Measurements from ENCODE around the gene INO80. TPM values are rescaled to one million over a fixed set of nuclear protein-coding genes. Genes with fewer than 3 reads are reported as not detected.
"Not testable (repeated sequence)": the region's sequence is repeated elsewhere in the genome, so short reads cannot be mapped to it uniquely, and the experiment has no call there.

INO80 gene
- polyA plus RNA-seq, 1 experiment = 5.3 TPM

DNA sequence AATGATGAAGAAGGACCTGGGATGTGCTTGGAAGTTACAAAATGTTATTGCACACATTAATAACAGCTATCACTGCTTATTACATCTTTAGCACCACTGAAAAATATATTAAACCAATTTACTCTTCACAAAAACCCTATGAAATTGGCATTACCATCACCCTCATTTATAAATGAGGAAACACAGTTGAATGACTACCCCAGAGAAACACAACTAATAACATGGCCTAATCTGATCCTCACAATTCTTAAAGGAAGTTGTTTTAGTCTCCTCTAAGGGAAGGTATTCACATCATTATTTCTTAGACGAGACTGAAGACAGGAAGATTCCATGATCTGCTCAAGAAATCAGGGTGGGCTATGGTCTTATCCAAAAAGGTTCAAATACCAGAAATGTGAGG is 35.9 kb downstream of the INO80 start:
- CTCF ChIA-PET = interaction anchor here (1.0 kb wide), 1 partner anchor 138 kb away, joined by 5 read pairs; no protein-coding TSS in a partner anchor
- no peaks in the 10 kb centered on the region for H3K27me3 ChIP-seq (ENCODE audit: control insufficient read depth, insufficient read depth, low read length)
- H3K9me3 ChIP-seq (ENCODE audit: control insufficient read depth, insufficient read depth, low read length) = no peaks in the 10 kb centered on the region
- no peak overlapping the region for H3K4me3 ChIP-seq (ENCODE audit: low read depth, low read length)
- POLR2A ChIA-PET = no interaction called here
- H3K27ac ChIP-seq (ENCODE audit: low read depth, low read length) = no peak overlapping the region
- TF ChIP-seq, protein P1, sequence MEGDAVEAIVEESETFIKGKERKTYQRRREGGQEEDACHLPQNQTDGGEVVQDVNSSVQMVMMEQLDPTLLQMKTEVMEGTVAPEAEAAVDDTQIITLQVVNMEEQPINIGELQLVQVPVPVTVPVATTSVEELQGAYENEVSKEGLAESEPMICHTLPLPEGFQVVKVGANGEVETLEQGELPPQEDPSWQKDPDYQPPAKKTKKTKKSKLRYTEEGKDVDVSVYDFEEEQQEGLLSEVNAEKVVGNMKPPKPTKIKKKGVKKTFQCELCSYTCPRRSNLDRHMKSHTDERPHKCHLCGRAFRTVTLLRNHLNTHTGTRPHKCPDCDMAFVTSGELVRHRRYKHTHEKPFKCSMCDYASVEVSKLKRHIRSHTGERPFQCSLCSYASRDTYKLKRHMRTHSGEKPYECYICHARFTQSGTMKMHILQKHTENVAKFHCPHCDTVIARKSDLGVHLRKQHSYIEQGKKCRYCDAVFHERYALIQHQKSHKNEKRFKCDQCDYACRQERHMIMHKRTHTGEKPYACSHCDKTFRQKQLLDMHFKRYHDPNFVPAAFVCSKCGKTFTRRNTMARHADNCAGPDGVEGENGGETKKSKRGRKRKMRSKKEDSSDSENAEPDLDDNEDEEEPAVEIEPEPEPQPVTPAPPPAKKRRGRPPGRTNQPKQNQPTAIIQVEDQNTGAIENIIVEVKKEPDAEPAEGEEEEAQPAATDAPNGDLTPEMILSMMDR (IDR thresholded peaks at IDR 0.05; ENCODE audit: low read depth, low read length) = no peak
- DNase-seq (ENCODE audit: low read depth, low spot score) = no peak

DNA sequence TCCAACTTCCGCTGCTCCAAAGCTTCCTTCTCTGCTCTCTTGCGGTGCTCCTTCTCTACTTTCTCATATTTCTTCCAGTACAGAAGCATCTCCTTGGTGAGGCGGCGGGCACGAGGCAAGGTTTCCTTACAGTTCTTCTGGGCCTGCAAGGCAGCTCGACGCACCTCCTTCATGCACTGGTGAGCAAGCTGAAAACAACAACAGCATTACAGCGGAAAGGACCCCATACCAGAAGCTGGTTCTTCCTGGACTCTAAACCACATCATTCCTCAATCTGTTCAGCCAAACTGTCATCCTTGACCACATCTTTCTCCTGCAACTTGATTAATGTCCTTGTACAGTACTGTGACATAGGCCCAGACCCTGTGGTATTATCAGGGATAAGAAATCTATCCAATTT is 36.4 kb downstream of the INO80 start:
- Histone ChIP-seq H3K27ac (ENCODE audit: low read depth, low read length) (no peak overlapping the region), H3K9me3 (ENCODE audit: control insufficient read depth, insufficient read depth, low read length) (no peaks in the 10 kb centered on the region), H3K4me3 (ENCODE audit: low read depth, low read length) (no peak overlapping the region), H3K27me3 (ENCODE audit: control insufficient read depth, insufficient read depth, low read length) (no peaks in the 10 kb centered on the region)
- CTCF ChIA-PET = interaction anchor here (1.0 kb wide), 1 partner anchor 138 kb away, joined by 5 read pairs; no protein-coding TSS in a partner anchor
- no peak for DNase-seq (ENCODE audit: low read depth, low spot score)
- TF ChIP-seq, protein P1 (IDR thresholded peaks at IDR 0.05; ENCODE audit: low read depth, low read length) = no peak
- POLR2A ChIA-PET = no interaction called here

DNA sequence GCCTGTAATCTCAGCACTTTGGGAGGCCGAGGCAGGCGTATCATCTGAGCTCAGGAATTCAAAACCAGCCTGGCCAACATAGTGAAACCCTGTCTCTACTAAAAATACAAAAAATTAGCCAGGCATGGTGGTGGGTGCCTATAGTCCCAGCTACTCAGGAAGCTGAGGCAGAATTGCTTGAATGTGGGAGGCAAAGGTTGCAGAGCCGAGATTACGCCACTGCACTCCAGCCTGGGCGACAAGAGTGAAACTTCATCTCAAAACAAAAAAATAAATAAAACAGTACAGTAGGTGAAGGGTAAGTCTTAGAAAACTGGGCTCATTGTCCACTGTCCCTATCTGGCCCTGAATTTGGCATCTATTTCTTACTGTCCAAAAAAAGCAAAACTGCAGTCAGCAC is 37.2 kb downstream of the INO80 start:
- POLR2A ChIA-PET; DNase-seq (ENCODE audit: low read depth, low spot score); H3K4me3 ChIP-seq (ENCODE audit: low read depth, low read length); H3K9me3 ChIP-seq (ENCODE audit: control insufficient read depth, insufficient read depth, low read length); H3K27ac ChIP-seq (ENCODE audit: low read depth, low read length); H3K27me3 ChIP-seq (ENCODE audit: control insufficient read depth, insufficient read depth, low read length): not testable (repeated sequence)
- CTCF ChIA-PET = interaction anchor here (1.0 kb wide), 1 partner anchor 137 kb away, joined by 5 read pairs; no protein-coding TSS in a partner anchor

DNA sequence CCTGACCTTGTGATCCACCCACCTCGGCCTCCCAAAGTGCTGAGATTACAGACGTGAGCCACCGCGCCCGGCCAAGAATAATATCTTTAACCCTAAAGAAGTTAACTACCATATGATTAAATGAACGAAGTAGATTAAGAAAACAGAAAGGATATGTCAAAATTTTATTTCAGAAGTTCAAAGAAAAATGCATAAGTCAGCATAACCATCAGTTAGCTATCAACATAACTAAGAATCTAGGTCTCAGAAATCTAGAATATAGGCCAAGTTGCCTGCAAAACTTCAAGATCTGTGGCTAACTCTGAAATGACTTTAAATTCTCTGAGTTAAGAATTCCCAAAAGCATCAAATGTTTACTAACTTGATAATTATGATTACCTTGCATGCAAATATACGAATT is 38.0 kb downstream of the INO80 start:
- POLR2A ChIA-PET = no interaction called here
- CTCF ChIA-PET = interaction anchor here (1.4 kb wide), 1 partner anchor 136 kb away, joined by 4 read pairs; no protein-coding TSS in a partner anchor

DNA sequence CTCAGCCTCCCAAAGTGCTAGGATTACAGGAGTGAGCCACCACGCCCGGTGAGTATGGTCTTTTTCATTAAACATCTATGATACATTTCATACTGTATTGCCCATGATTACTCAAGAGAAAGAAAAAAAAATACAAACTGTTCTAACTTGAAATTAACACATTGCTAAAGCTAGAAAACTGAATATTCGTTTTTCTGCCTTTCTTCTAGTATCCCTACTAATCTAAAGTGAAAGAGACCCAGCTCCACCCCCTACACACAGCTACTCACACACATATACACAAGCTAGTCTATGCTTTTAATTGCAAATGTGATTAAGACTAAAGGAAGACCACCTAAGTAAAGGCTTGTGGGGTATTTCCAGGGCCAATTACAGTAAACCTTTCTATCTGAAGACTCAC is 43.1 kb downstream of the INO80 start:
- no peak for DNase-seq (ENCODE audit: low read depth, low spot score)
- ChIA-PET CTCF (interaction anchor here (0.8 to 1.0 kb wide), 4 partner anchors 111 to 178 kb away, joined by 3 read pairs; no protein-coding TSS in a partner anchor), POLR2A (interaction anchor here (0.6 kb wide), 1 partner anchor 434 kb away, joined by 4 read pairs; no protein-coding TSS in a partner anchor)
- TF ChIP-seq, protein P1 (IDR thresholded peaks at IDR 0.05; ENCODE audit: low read depth, low read length) = no peak
- Histone ChIP-seq H3K27ac (ENCODE audit: low read depth, low read length) (no peak overlapping the region), H3K9me3 (ENCODE audit: control insufficient read depth, insufficient read depth, low read length) (no peaks in the 10 kb centered on the region), H3K27me3 (ENCODE audit: control insufficient read depth, insufficient read depth, low read length) (no peaks in the 10 kb centered on the region), H3K4me3 (ENCODE audit: low read depth, low read length) (no peak overlapping the region)

More for the DNA sequence above, 38.0 kb downstream of the INO80 start:
- H3K27me3 ChIP-seq (ENCODE audit: control insufficient read depth, insufficient read depth, low read length) = no peaks in the 10 kb centered on the region
- H3K27ac ChIP-seq (ENCODE audit: low read depth, low read length) = no peak overlapping the region
- H3K9me3 ChIP-seq (ENCODE audit: control insufficient read depth, insufficient read depth, low read length) = no peaks in the 10 kb centered on the region
- no peak for DNase-seq (ENCODE audit: low read depth, low spot score)
- TF ChIP-seq, protein P1 (IDR thresholded peaks at IDR 0.05; ENCODE audit: low read depth, low read length) = no peak
- H3K4me3 ChIP-seq (ENCODE audit: low read depth, low read length) = no peak overlapping the region

Measured in AG04450 (cell line).